Loucy (cell line): ENCODE measurements around the gene TGFBI.

Experiments
- H2AFZ ChIP-seq: fragments of 200-600 bp; sonication (generic); 2 replicates; pipeline ENCODE4 v1.6.0; 2016; ENCODE audit warnings: antibody characterized with exemption, mild to moderate bottlenecking, low read length, moderate library complexity
- H3F3A ChIP-seq: fragments of 200-600 bp; 2 replicates; pipeline ENCODE4 v1.6.0; 2016; ENCODE audit warnings: antibody characterized with exemption, low read depth, mild to moderate bottlenecking
- H3K27me3 ChIP-seq: fragments of 200-600 bp; sonication (generic); 2 replicates; pipeline ENCODE4 v1.6.1; 2014; ENCODE audit warnings: low read length, mild to moderate bottlenecking; ENCODE audit not compliant: insufficient read depth, poor library complexity, severe bottlenecking
- H3K36me3 ChIP-seq: fragments of 200-600 bp; sonication (generic); 2 replicates; pipeline ENCODE4 v1.6.1; 2016; ENCODE audit warnings: low read length; ENCODE audit not compliant: insufficient read depth
- H3K4me1 ChIP-seq: fragments of 200-600 bp; sonication (generic); 2 replicates; pipeline ENCODE4 v1.5.1; 2014; ENCODE audit warnings: low read length, mild to moderate bottlenecking; ENCODE audit not compliant: insufficient read depth, poor library complexity, severe bottlenecking
- H3K4me2 ChIP-seq: fragments of 200-600 bp; sonication (generic); 2 replicates; pipeline ENCODE4 v1.6.0; 2014; ENCODE audit warnings: antibody characterized with exemption, low read length, low read depth, mild to moderate bottlenecking; ENCODE audit not compliant: poor library complexity, severe bottlenecking
- H3K4me3 ChIP-seq: fragments of 200-600 bp; sonication (generic); 2 replicates; pipeline ENCODE4 v1.5.1; 2014; ENCODE audit warnings: low read length, mild to moderate bottlenecking, mixed read lengths; ENCODE audit not compliant: poor library complexity, severe bottlenecking
- H3K79me2 ChIP-seq: fragments of 200-600 bp; sonication (generic); 2 replicates; pipeline ENCODE4 v1.6.1; 2014; ENCODE audit warnings: low read length; ENCODE audit not compliant: insufficient read depth
- H3K9ac ChIP-seq: fragments of 200-600 bp; sonication (generic); 2 replicates; pipeline ENCODE4 v1.6.0; 2014; ENCODE audit warnings: mild to moderate bottlenecking, low read depth, low read length, moderate library complexity; ENCODE audit not compliant: poor library complexity, severe bottlenecking
- H3K9me2 ChIP-seq: fragments of 200-600 bp; sonication (generic); replicated peaks from 2 replicates; pipeline ENCODE4 v1.6.1; 2016; ENCODE audit warnings: low read depth, low read length, mixed read lengths
- H3K9me3 ChIP-seq: fragments of 200-600 bp; sonication (generic); 2 replicates; pipeline ENCODE4 v1.6.1; 2014; ENCODE audit warnings: mild to moderate bottlenecking, antibody characterized with exemption, low read length, low read depth; ENCODE audit not compliant: insufficient read depth
- H4K20me1 ChIP-seq: fragments of 200-600 bp; sonication (generic); 2 replicates; pipeline ENCODE4 v1.6.0; 2014; ENCODE audit warnings: antibody characterized with exemption, low read length, mild to moderate bottlenecking; ENCODE audit not compliant: insufficient read depth, poor library complexity, severe bottlenecking
- CTCF ChIP-seq: fragments of 200-600 bp; sonication (generic); conservative IDR thresholded peaks from 2 replicates; pipeline ENCODE4 v1.5.1; 2014; ENCODE audit warnings: mild to moderate bottlenecking, antibody characterized with exemption, low read length
- EZH2phosphoT487 ChIP-seq: fragments of 200-600 bp; IDR thresholded peaks from 2 replicates; pipeline ENCODE4 v1.6.1; 2018; ENCODE audit warnings: antibody characterized with exemption, mild to moderate bottlenecking, moderate library complexity, borderline replicate concordance

Gene TGFBI

GRCh38 chr5:136020001-136020382 is 8.8 kb upstream of the TGFBI start:
- Histone ChIP-seq H3K27me3 (peaks cover 17% of the 10 kb centered on the region), H4K20me1 (no peaks in the 10 kb centered on the region), H3K4me2 (no peak overlapping the region), H2AFZ (no peak overlapping the region), H3K36me3 (no peaks in the 10 kb centered on the region), H3K79me2 (no peaks in the 10 kb centered on the region), H3K9me2 (no peaks in the 10 kb centered on the region), H3K9ac (no peak overlapping the region), H3K4me3 (no peak overlapping the region), H3K9me3 (no peaks in the 10 kb centered on the region), H3F3A (no peaks in the 10 kb centered on the region), H3K4me1 (no peaks in the 10 kb centered on the region)
- TF ChIP-seq CTCF: no peak
- no peak for TF ChIP-seq EZH2phosphoT487

- Histone ChIP-seq H3F3A (no peaks in the 10 kb centered on the region), H3K4me1 (no peaks in the 10 kb centered on the region), H3K9me3 (no peaks in the 10 kb centered on the region), H4K20me1 (no peaks in the 10 kb centered on the region), H3K36me3 (no peaks in the 10 kb centered on the region), H3K79me2 (no peaks in the 10 kb centered on the region), H3K9me2 (no peaks in the 10 kb centered on the region), H3K4me2 (no peak overlapping the region), H3K27me3 (peaks cover 17% of the 10 kb centered on the region), H3K9ac (no peak overlapping the region), H3K4me3 (no peak overlapping the region), H2AFZ (no peak overlapping the region)
- no peak for TF ChIP-seq EZH2phosphoT487
- no peak for TF ChIP-seq CTCF
These were observed 8.3 kb upstream of the TGFBI start for GRCh38 chr5:136020383-136021015.

DNA sequence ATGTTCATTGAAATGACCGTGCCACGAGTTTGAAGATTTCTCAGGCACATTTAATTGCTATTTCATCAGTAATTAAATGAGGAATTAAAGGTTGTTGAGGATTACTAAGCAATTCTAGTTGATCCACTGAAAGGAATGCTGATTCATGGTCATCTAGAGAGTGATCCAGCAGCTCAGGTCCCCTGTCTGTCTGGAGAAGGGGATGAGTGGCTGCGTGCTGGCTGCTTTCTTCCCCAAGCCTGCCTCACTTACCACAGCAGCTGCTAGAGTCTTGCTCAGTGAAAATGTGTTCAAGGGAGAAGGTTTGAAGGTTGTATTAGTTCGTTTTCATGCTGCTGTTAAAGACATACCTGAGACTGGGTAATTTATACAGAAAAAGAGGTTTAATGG is 7.8 kb upstream of the TGFBI start:
- H3K36me3 ChIP-seq: no peaks in the 10 kb centered on the region
- no peak overlapping the region for H3K4me3 ChIP-seq
- H2AFZ ChIP-seq: no peak overlapping the region
- no peaks in the 10 kb centered on the region for H4K20me1 ChIP-seq
- H3K9ac ChIP-seq: no peak overlapping the region
- no peaks in the 10 kb centered on the region for H3F3A ChIP-seq
- H3K9me3 ChIP-seq: no peaks in the 10 kb centered on the region
- H3K4me1 ChIP-seq: no peaks in the 10 kb centered on the region
- peaks cover 17% of the 10 kb centered on the region for H3K27me3 ChIP-seq
- TF ChIP-seq EZH2phosphoT487 (no peak), CTCF (no peak)
- H3K79me2 ChIP-seq: no peaks in the 10 kb centered on the region
- H3K4me2 ChIP-seq: no peak overlapping the region
- H3K9me2 ChIP-seq: no peaks in the 10 kb centered on the region
